A549 (cell line): Measurements from ENCODE around the gene SLC29A2. TPM values are rescaled to one million over a fixed set of nuclear protein-coding genes. Genes with fewer than 3 reads are reported as not detected.

Experiments used
- ATAC-seq, 2 experiments: fragments of 200-7000 bp in 1 of 2; fragments of >200 bp in 1 of 2; cut with Nextera tagmentation in 1 of 2; cut with Tn5 transposase in 1 of 2; 3 replicates each; pipeline versions ENCODE4 v1.8.0 to v1.9.1; 2018 to 2020; ENCODE audit warnings: mild to moderate bottlenecking in 1 of 2, moderate library complexity in 1 of 2
- CTCF ChIA-PET: fragments of 300-600 bp; sonication (Branson Sonifier 250); formaldehyde crosslinking; extraction: SDS; loops from one replicate; lab custom pipeline; 2021; ENCODE audit warnings: antibody characterized with exemption, inconsistent platforms; lab: Yijun Ruan, JAX
- POLR2A ChIA-PET: fragments of 350-600 bp; formaldehyde crosslinking; extraction: SDS; loops from one replicate; lab custom pipeline; 2021; ENCODE audit warnings: antibody characterized with exemption, inconsistent platforms; lab: Yijun Ruan, JAX
- DNase-seq, 2 experiments: peaks; one replicate each; pipeline versions ENCODE4 v3.0.0 to v3.0.0-alpha.2; 2011 to 2016; ENCODE audit warnings: low read depth in 1 of 2, low spot score in 1 of 2
- FAIRE-seq: peaks from 2 replicates; lab custom pipeline; 2011; peaks lifted over from hg19 to GRCh38; lab: Jason Lieb, UNC
- H3K27ac ChIP-seq, 2 experiments: fragments of >200 bp; sonication (Bioruptor Twin); formaldehyde crosslinking; 3 replicates each; pipeline ENCODE4 v1.5.1; 2016 to 2017
- H3K4me1 ChIP-seq: fragments of >200 bp; sonication (Bioruptor Twin); formaldehyde crosslinking; 3 replicates; pipeline ENCODE4 v1.6.1; 2016
- H3K4me2 ChIP-seq: fragments of >200 bp; sonication (Bioruptor Twin); formaldehyde crosslinking; 3 replicates; pipeline ENCODE4 v1.6.1; 2016
- H3K4me3 ChIP-seq: fragments of >200 bp; sonication (Bioruptor Twin); formaldehyde crosslinking; 3 replicates; pipeline ENCODE4 v1.5.1; 2016
- H3K9me3 ChIP-seq: fragments of >200 bp; sonication (Bioruptor Twin); formaldehyde crosslinking; 3 replicates; pipeline ENCODE4 v1.6.1; 2016
- CHD2 ChIP-seq: fragments of 150-350 bp; IDR thresholded peaks from 2 replicates; pipeline ENCODE4 v1.6.1; 2014; ENCODE audit warnings: low read length; ENCODE audit not compliant: partially characterized antibody
- EP300 ChIP-seq, 2 experiments: fragments of >200 bp; sonication (Bioruptor Twin); formaldehyde crosslinking; IDR thresholded peaks; 2 replicates in 1 of 2; 3 replicates in 1 of 2; pipeline ENCODE4 v1.6.1; 2016 to 2017
- FOSB ChIP-seq: fragments of 250-450 bp; sonication (Bioruptor Pico); IDR thresholded peaks from 2 replicates; pipeline ENCODE4 v1.5.0; 2020; ENCODE audit warnings: mild to moderate bottlenecking, moderate library complexity
- HOXA7 ChIP-seq: fragments of 250-450 bp; sonication (Bioruptor Pico); IDR thresholded peaks from 2 replicates; pipeline ENCODE4 v1.5.0; 2020; ENCODE audit warnings: mild to moderate bottlenecking, moderate library complexity
- HOXB13 ChIP-seq: fragments of 250-450 bp; sonication (Bioruptor Pico); IDR thresholded peaks from 2 replicates; pipeline ENCODE4 v1.5.0; 2020; ENCODE audit warnings: low read depth, mild to moderate bottlenecking, moderate library complexity
- JUN ChIP-seq, 2 experiments: fragments of >200 bp; sonication (Bioruptor Twin); formaldehyde crosslinking; IDR thresholded peaks; 2 replicates in 1 of 2; 3 replicates in 1 of 2; pipeline ENCODE4 v1.6.1; 2016 to 2017
- MAFK ChIP-seq: fragments of 450-650 bp; IDR thresholded peaks from 2 replicates; pipeline ENCODE4 v1.6.1; 2014; ENCODE audit not compliant: partially characterized antibody
- MYC ChIP-seq: IDR thresholded peaks from 2 replicates; pipeline ENCODE4 v1.6.1; 2012; ENCODE audit warnings: mild to moderate bottlenecking, inconsistent platforms, low read length, improper control_type of control experiment, borderline replicate concordance
- NPAS2 ChIP-seq: fragments of 250-450 bp; sonication (Bioruptor Pico); IDR thresholded peaks from 2 replicates; pipeline ENCODE4 v1.8.0; 2022; ENCODE audit warnings: mild to moderate bottlenecking, moderate library complexity, borderline replicate concordance
- RAD21 ChIP-seq, 2 experiments: fragments of >200 bp in 1 of 2; sonication (Bioruptor Twin) in 1 of 2; formaldehyde crosslinking in 1 of 2; IDR thresholded peaks in 1 of 2; conservative IDR thresholded peaks in 1 of 2; 2 replicates in 1 of 2; 3 replicates in 1 of 2; pipeline ENCODE4 v1.6.1; 2012 to 2018; ENCODE audit warnings: inconsistent platforms in 1 of 2
- RNF2 ChIP-seq: fragments of 200-600 bp; sonication (generic); IDR thresholded peaks from 2 replicates; pipeline ENCODE4 v1.6.1; 2016; ENCODE audit warnings: low read depth, mild to moderate bottlenecking, antibody characterized with exemption, moderate library complexity, borderline replicate concordance
- SMC3 ChIP-seq: fragments of >200 bp; sonication (Bioruptor Twin); formaldehyde crosslinking; IDR thresholded peaks from 3 replicates; pipeline ENCODE4 v1.6.1; 2018; ENCODE audit warnings: inconsistent platforms
- ZC3H11A ChIP-seq: fragments of 450-650 bp; IDR thresholded peaks from 2 replicates; pipeline ENCODE4 v1.6.1; 2014; ENCODE audit warnings: antibody characterized with exemption, mild to moderate bottlenecking
- ZNF302 ChIP-seq: fragments of 250-450 bp; sonication (Bioruptor Pico); IDR thresholded peaks from 2 replicates; pipeline ENCODE4 v1.9.0; 2021; ENCODE audit warnings: inconsistent platforms, mild to moderate bottlenecking, moderate library complexity
- WGBS: methylation state at CpG from one replicate; pipeline ENCODE4 v1.1.6; 2017; ENCODE audit errors: missing lambda C conversion rate; 5-methylcytosine and 5-hydroxymethylcytosine counted together
- polyA plus RNA-seq, 4 experiments: library from polyadenylated mRNA; depleted of rRNA in 3 of 4; stranded (reverse); fragments of >200 nt; fragmentation: RNase III in 1 of 4; extraction: RNeasy Plus Mini Kit Qiagen cat#74134 plus additional on column Dnase treatment in 1 of 4; gene quantifications; 2 replicates in 3 of 4; 3 replicates in 1 of 4; pipeline ENCODE4 v1.2.3, GENCODE V29; 2011 to 2017
- TF ChIP-seq, protein P1 (sequence below): fragments of >200 bp; sonication (Bioruptor Twin); formaldehyde crosslinking; IDR thresholded peaks from 2 replicates; pipeline ENCODE4 v1.6.1; 2016
- TF ChIP-seq, protein P2 (sequence below): IDR thresholded peaks from 2 replicates; pipeline ENCODE4 v1.6.1; 2012
- TF ChIP-seq, protein P3 (sequence below): fragments of 200-600 bp; sonication (generic); IDR thresholded peaks from 2 replicates; pipeline ENCODE4 v1.6.1; 2016; ENCODE audit warnings: antibody characterized with exemption, mild to moderate bottlenecking, moderate library complexity
- TF ChIP-seq, protein P4 (sequence below): fragments of >200 bp; sonication (Bioruptor Twin); formaldehyde crosslinking; IDR thresholded peaks from 3 replicates; pipeline ENCODE4 v1.5.1; 2016

SLC29A2 gene
- polyA plus RNA-seq, 2 of the 4 experiments (the other 2 are of a cell fraction), result 2.6 to 7.6 TPM

DNA sequence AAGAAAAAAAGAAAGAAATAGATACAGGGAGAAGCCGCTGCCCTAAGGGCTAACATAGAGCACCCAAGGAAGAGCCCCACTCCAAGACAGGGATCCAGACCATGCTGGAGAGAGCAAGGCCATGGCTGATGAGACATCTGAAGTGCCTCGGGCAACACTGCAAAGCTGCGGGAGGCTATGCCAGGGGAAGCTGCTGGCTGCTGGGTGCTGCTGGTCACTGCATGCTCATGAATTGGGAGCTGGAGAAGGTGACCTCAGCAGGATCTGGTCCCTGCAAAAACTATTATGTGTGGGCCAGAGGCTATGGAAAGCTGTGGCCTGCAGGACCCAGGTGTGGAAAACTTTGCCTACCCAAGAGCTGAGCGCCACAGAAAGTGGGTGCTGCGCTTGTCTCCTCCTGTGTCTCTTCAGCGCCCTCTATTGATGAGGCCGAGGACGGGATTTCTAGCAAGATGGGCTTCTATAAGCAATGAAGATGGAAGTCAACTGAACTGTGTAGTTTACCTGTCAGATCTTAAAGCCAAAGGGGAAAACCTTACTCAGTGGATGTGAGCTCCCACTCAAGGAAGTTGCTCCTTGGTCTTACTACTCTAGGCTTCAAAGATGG lies 17.3 kb upstream of the SLC29A2 start:
- Histone ChIP-seq H3K9me3 (no peaks in the 10 kb centered on the region), H3K4me2 (peak overlapping the region; percentile 32; the same call in 1 of the 3 replicates), H3K4me3 (no peak overlapping the region), H3K4me1 (0 out of 3 replicates have a peak, but pooled peaks cover 3% of the 10 kb centered on the region), H3K27ac (no peak overlapping the region)
- ATAC-seq (peak; percentile 86 to 88), FAIRE-seq (no peak), DNase-seq (peak; percentile 53 to 80)
- CTCF ChIA-PET, result interaction anchor here (0.7 to 57.7 kb wide), 35 partner anchors 9 to 350 kb away, joined by 3 to 1614 read pairs (median 5); partner anchors contain the start of genes MRPL11, NPAS4, RBM4B and RIN1
- TF ChIP-seq SMC3, result no peak
- TF ChIP-seq, protein P1, sequence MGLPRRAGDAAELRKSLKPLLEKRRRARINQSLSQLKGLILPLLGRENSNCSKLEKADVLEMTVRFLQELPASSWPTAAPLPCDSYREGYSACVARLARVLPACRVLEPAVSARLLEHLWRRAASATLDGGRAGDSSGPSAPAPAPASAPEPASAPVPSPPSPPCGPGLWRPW, result no peak
- no peak for TF ChIP-seq ZNF302 (CRISPR knock-in tag)
- TF ChIP-seq MAFK, result no peak
- no peak for TF ChIP-seq JUN (IDR thresholded peaks at IDR 0.05)
- no peak for TF ChIP-seq HOXB13
- TF ChIP-seq EP300 (IDR thresholded peaks at IDR 0.05), result no peak
- TF ChIP-seq HOXA7 (CRISPR knock-in tag), result no peak
- TF ChIP-seq, protein P2, sequence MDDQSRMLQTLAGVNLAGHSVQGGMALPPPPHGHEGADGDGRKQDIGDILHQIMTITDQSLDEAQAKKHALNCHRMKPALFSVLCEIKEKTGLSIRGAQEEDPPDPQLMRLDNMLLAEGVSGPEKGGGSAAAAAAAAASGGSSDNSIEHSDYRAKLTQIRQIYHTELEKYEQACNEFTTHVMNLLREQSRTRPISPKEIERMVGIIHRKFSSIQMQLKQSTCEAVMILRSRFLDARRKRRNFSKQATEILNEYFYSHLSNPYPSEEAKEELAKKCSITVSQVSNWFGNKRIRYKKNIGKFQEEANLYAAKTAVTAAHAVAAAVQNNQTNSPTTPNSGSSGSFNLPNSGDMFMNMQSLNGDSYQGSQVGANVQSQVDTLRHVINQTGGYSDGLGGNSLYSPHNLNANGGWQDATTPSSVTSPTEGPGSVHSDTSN, result no peak
- TF ChIP-seq, protein P3, sequence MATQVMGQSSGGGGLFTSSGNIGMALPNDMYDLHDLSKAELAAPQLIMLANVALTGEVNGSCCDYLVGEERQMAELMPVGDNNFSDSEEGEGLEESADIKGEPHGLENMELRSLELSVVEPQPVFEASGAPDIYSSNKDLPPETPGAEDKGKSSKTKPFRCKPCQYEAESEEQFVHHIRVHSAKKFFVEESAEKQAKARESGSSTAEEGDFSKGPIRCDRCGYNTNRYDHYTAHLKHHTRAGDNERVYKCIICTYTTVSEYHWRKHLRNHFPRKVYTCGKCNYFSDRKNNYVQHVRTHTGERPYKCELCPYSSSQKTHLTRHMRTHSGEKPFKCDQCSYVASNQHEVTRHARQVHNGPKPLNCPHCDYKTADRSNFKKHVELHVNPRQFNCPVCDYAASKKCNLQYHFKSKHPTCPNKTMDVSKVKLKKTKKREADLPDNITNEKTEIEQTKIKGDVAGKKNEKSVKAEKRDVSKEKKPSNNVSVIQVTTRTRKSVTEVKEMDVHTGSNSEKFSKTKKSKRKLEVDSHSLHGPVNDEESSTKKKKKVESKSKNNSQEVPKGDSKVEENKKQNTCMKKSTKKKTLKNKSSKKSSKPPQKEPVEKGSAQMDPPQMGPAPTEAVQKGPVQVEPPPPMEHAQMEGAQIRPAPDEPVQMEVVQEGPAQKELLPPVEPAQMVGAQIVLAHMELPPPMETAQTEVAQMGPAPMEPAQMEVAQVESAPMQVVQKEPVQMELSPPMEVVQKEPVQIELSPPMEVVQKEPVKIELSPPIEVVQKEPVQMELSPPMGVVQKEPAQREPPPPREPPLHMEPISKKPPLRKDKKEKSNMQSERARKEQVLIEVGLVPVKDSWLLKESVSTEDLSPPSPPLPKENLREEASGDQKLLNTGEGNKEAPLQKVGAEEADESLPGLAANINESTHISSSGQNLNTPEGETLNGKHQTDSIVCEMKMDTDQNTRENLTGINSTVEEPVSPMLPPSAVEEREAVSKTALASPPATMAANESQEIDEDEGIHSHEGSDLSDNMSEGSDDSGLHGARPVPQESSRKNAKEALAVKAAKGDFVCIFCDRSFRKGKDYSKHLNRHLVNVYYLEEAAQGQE, result no peak
- TF ChIP-seq FOSB, result no peak
- TF ChIP-seq, protein P4, sequence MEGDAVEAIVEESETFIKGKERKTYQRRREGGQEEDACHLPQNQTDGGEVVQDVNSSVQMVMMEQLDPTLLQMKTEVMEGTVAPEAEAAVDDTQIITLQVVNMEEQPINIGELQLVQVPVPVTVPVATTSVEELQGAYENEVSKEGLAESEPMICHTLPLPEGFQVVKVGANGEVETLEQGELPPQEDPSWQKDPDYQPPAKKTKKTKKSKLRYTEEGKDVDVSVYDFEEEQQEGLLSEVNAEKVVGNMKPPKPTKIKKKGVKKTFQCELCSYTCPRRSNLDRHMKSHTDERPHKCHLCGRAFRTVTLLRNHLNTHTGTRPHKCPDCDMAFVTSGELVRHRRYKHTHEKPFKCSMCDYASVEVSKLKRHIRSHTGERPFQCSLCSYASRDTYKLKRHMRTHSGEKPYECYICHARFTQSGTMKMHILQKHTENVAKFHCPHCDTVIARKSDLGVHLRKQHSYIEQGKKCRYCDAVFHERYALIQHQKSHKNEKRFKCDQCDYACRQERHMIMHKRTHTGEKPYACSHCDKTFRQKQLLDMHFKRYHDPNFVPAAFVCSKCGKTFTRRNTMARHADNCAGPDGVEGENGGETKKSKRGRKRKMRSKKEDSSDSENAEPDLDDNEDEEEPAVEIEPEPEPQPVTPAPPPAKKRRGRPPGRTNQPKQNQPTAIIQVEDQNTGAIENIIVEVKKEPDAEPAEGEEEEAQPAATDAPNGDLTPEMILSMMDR, result peak; percentile 71
- TF ChIP-seq NPAS2 (CRISPR knock-in tag), result no peak
- no peak for TF ChIP-seq ZC3H11A
- no peak for TF ChIP-seq CHD2
- TF ChIP-seq MYC, result no peak
- no peak for TF ChIP-seq RNF2
- peak; percentile 42 to 55; a peak in 3 of 5 replicates for TF ChIP-seq RAD21 (conservative IDR thresholded peaks at IDR 0.05 in 1 of 2, IDR thresholded peaks at IDR 0.05 in 1 of 2)
- POLR2A ChIA-PET, result interaction anchor here (0.6 to 1.2 kb wide), 2 partner anchors 18 to 41 kb away, joined by 3 to 4 read pairs; no protein-coding TSS in a partner anchor
- WGBS, result 20% methylated on average over 8 of the region's 8 CpGs
